Iris pigment epithelial cell (primary cell): ENCODE measurements around the gene GTF3C1.

Source experiments
- DNase-seq: peaks from one replicate; pipeline ENCODE4 v3.0.0-alpha.2; 2011; ENCODE audit warnings: low read depth

The GTF3C1 gene

GRCh38 chr16:27520982-27521673 is 28.6 kb downstream of the GTF3C1 start:
- DNase-seq, result peak; percentile 55

- no peak for DNase-seq
Measured at GRCh38 chr16:27518226-27518625, 31.5 kb downstream of the GTF3C1 start.

- no peak for DNase-seq
Measured at GRCh38 chr16:27517664-27518063, 32.0 kb downstream of the GTF3C1 start.

- DNase-seq, result no peak
Measured at GRCh38 chr16:27516365-27516764, 33.3 kb downstream of the GTF3C1 start.

- DNase-seq, result peak; percentile 38
Measured at GRCh38 chr16:27515874-27516353, 33.8 kb downstream of the GTF3C1 start.

- no peak for DNase-seq
Measured at GRCh38 chr16:27514806-27515205, 34.9 kb downstream of the GTF3C1 start.

- DNase-seq, result no peak
Measured at GRCh38 chr16:27511657-27512448, 37.9 kb downstream of the GTF3C1 start.

- DNase-seq, result no peak
Measured at GRCh38 chr16:27508476-27508875, 41.2 kb downstream of the GTF3C1 start.

- no peak for DNase-seq
Measured at GRCh38 chr16:27506771-27507170, 42.9 kb downstream of the GTF3C1 start.

GRCh38 chr16:27505297-27506236 is 44.1 kb downstream of the GTF3C1 start:
- DNase-seq, result no peak

- no peak for DNase-seq
Measured at GRCh38 chr16:27503662-27504061, 46.1 kb downstream of the GTF3C1 start.

- DNase-seq, result no peak
Measured at GRCh38 chr16:27500801-27501200, 48.9 kb downstream of the GTF3C1 start.

- DNase-seq, result no peak
Measured at GRCh38 chr16:27499659-27500055, 50.1 kb downstream of the GTF3C1 start.

- no peak for DNase-seq
Measured at GRCh38 chr16:27498916-27499658, 50.6 kb downstream of the GTF3C1 start.

- no peak for DNase-seq
Measured at GRCh38 chr16:27498031-27498825, 51.5 kb downstream of the GTF3C1 start.

- peak; percentile 40 for DNase-seq
Measured at GRCh38 chr16:27495191-27495590, 54.5 kb downstream of the GTF3C1 start.

GRCh38 chr16:27492588-27492979 is 57.1 kb downstream of the GTF3C1 start:
- DNase-seq, result no peak

- no peak for DNase-seq
Measured at GRCh38 chr16:27491894-27492587, 57.7 kb downstream of the GTF3C1 start.

- DNase-seq, result no peak
Measured at GRCh38 chr16:27489906-27490305, 59.8 kb downstream of the GTF3C1 start.

- no peak for DNase-seq
Measured at GRCh38 chr16:27489421-27489820, 60.3 kb downstream of the GTF3C1 start.
